HL-60 (cell line): ENCODE measurements around the gene BARHL1.
"Not testable (repeated sequence)": the region's sequence is repeated elsewhere in the genome, so short reads cannot be mapped to it uniquely, and the experiment has no call there.

Experiments
- DNase-seq, 2 experiments: peaks; one replicate each; pipeline ENCODE4 v3.0.0-alpha.2; 2010 to 2020; ENCODE audit warnings: low read depth in 1 of 2, low spot score in 1 of 2
- H3K27ac ChIP-seq: fragments of 250-450 bp; sonication (Bioruptor Pico); replicated peaks from 2 replicates; pipeline ENCODE4 v1.5.1; 2020; ENCODE audit warnings: mild to moderate bottlenecking, moderate library complexity
- H3K27me3 ChIP-seq: fragments of 250-450 bp; sonication (Bioruptor Pico); 2 replicates; pipeline ENCODE4 v1.5.1; 2021; ENCODE audit warnings: mild to moderate bottlenecking, moderate library complexity; ENCODE audit not compliant: insufficient read depth, poor library complexity, severe bottlenecking
- H3K4me3 ChIP-seq: replicated peaks from 2 replicates; pipeline ENCODE4 v1.5.1; 2011; ENCODE audit warnings: mild to moderate bottlenecking, control low read depth, low read length; ENCODE audit not compliant: insufficient read depth
- GABPA ChIP-seq: IDR thresholded peaks from 2 replicates; pipeline ENCODE4 v1.6.1; 2012; ENCODE audit warnings: low read depth
- POLR2AphosphoS5 ChIP-seq: IDR thresholded peaks from 2 replicates; pipeline ENCODE4 v1.6.1; 2012; ENCODE audit warnings: low read depth
- SPI1 ChIP-seq: IDR thresholded peaks from 2 replicates; pipeline ENCODE4 v1.6.1; 2012; ENCODE audit warnings: low read depth, mild to moderate bottlenecking, borderline replicate concordance
- TF ChIP-seq, protein P1 (sequence below): IDR thresholded peaks from 2 replicates; pipeline ENCODE4 v1.6.1; 2012; ENCODE audit warnings: low read depth; ENCODE audit not compliant: insufficient replicate concordance
- TF ChIP-seq, protein P2 (sequence below): IDR thresholded peaks from one replicate; pipeline ENCODE4 v1.5.1; 2011; ENCODE audit warnings: low read length, control low read depth, inconsistent platforms; ENCODE audit not compliant: insufficient read depth

The BARHL1 gene

GRCh38 chr9:132559711-132560110 is 22.7 kb upstream of the BARHL1 start:
- H3K27ac ChIP-seq = no peak overlapping the region
- H3K4me3 ChIP-seq = no peak overlapping the region
- no peak for DNase-seq
- H3K27me3 ChIP-seq = peaks cover 15% of the 10 kb centered on the region
- TF ChIP-seq, protein P1, sequence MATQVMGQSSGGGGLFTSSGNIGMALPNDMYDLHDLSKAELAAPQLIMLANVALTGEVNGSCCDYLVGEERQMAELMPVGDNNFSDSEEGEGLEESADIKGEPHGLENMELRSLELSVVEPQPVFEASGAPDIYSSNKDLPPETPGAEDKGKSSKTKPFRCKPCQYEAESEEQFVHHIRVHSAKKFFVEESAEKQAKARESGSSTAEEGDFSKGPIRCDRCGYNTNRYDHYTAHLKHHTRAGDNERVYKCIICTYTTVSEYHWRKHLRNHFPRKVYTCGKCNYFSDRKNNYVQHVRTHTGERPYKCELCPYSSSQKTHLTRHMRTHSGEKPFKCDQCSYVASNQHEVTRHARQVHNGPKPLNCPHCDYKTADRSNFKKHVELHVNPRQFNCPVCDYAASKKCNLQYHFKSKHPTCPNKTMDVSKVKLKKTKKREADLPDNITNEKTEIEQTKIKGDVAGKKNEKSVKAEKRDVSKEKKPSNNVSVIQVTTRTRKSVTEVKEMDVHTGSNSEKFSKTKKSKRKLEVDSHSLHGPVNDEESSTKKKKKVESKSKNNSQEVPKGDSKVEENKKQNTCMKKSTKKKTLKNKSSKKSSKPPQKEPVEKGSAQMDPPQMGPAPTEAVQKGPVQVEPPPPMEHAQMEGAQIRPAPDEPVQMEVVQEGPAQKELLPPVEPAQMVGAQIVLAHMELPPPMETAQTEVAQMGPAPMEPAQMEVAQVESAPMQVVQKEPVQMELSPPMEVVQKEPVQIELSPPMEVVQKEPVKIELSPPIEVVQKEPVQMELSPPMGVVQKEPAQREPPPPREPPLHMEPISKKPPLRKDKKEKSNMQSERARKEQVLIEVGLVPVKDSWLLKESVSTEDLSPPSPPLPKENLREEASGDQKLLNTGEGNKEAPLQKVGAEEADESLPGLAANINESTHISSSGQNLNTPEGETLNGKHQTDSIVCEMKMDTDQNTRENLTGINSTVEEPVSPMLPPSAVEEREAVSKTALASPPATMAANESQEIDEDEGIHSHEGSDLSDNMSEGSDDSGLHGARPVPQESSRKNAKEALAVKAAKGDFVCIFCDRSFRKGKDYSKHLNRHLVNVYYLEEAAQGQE = no peak
- TF ChIP-seq GABPA (no peak), POLR2AphosphoS5 (no peak), SPI1 (no peak)
- TF ChIP-seq, protein P2, sequence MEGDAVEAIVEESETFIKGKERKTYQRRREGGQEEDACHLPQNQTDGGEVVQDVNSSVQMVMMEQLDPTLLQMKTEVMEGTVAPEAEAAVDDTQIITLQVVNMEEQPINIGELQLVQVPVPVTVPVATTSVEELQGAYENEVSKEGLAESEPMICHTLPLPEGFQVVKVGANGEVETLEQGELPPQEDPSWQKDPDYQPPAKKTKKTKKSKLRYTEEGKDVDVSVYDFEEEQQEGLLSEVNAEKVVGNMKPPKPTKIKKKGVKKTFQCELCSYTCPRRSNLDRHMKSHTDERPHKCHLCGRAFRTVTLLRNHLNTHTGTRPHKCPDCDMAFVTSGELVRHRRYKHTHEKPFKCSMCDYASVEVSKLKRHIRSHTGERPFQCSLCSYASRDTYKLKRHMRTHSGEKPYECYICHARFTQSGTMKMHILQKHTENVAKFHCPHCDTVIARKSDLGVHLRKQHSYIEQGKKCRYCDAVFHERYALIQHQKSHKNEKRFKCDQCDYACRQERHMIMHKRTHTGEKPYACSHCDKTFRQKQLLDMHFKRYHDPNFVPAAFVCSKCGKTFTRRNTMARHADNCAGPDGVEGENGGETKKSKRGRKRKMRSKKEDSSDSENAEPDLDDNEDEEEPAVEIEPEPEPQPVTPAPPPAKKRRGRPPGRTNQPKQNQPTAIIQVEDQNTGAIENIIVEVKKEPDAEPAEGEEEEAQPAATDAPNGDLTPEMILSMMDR = no peak

GRCh38 chr9:132560616-132561202 is 21.7 kb upstream of the BARHL1 start:
- TF ChIP-seq POLR2AphosphoS5 = no peak
- Histone ChIP-seq H3K27me3 (peaks cover 13% of the 10 kb centered on the region), H3K27ac (no peak overlapping the region), H3K4me3 (no peak overlapping the region)
- DNase-seq = no peak

DNA sequence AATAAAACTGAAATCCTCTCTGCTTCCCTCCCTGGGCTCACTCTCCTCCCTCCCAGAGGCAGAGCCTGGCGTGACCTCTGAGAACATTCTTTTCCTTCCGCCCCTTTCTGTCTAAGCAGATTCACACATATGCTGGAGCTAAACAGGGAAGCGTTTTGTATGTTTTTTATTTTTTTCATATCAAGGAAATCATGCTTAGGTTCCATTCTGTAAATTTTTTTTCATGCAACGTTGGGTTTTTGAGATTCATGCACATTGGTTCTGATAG is 20.2 kb upstream of the BARHL1 start:
- peaks cover 13% of the 10 kb centered on the region for H3K27me3 ChIP-seq

GRCh38 chr9:132564526-132564925 is 17.9 kb upstream of the BARHL1 start:
- Histone ChIP-seq H3K4me3 (no peak overlapping the region), H3K27me3 (peaks cover 13% of the 10 kb centered on the region), H3K27ac (no peak overlapping the region)
- no peak for DNase-seq
- TF ChIP-seq, protein P1 = no peak

More for the DNA sequence above, 20.2 kb upstream of the BARHL1 start:
- H3K4me3 ChIP-seq = no peak overlapping the region
- DNase-seq = no peak
- no peak for TF ChIP-seq GABPA
- TF ChIP-seq, protein P2 = no peak
- no peak for TF ChIP-seq SPI1
- TF ChIP-seq, protein P1 = no peak
- no peak for TF ChIP-seq POLR2AphosphoS5
- H3K27ac ChIP-seq = no peak overlapping the region

GRCh38 chr9:132568787-132569186 is 13.6 kb upstream of the BARHL1 start:
- DNase-seq, H3K27me3 ChIP-seq, H3K27ac ChIP-seq, H3K4me3 ChIP-seq: not testable (repeated sequence)
